Epithelial cell of esophagus (primary cell): ENCODE measurements around the gene FXYD4.
"Not testable (repeated sequence)": the region's sequence is repeated elsewhere in the genome, so short reads cannot be mapped to it uniquely, and the experiment has no call there.

ENCODE experiments used
- DNase-seq: peaks from one replicate; pipeline ENCODE4 v3.0.0; 2010; ENCODE audit warnings: low read depth
- H3K4me3 ChIP-seq: 2 replicates; pipeline ENCODE4 v1.5.1; 2011; ENCODE audit warnings: mild to moderate bottlenecking, low read length, control low read depth
- CTCF ChIP-seq: IDR thresholded peaks from 2 replicates; pipeline ENCODE4 v1.5.1; 2011; ENCODE audit warnings: low read depth, mild to moderate bottlenecking, low read length, control low read depth, inconsistent platforms; ENCODE audit not compliant: insufficient read depth; ENCODE audit errors: missing control alignments

FXYD4 gene

GRCh38 chr10:43420369-43421200, 49.1 kb downstream of the FXYD4 start:
- DNase-seq: peak; percentile 66
- no peak for TF ChIP-seq CTCF
- H3K4me3 ChIP-seq: peak overlapping the region; percentile 48

- peak overlapping the region; percentile 48 for H3K4me3 ChIP-seq
- TF ChIP-seq CTCF: no peak
- DNase-seq: no peak
These were observed 49.7 kb downstream of the FXYD4 start for GRCh38 chr10:43421201-43421507.

- DNase-seq: no peak
- TF ChIP-seq CTCF: no peak
- no peak overlapping the region for H3K4me3 ChIP-seq
These were observed 50.1 kb downstream of the FXYD4 start for GRCh38 chr10:43421519-43421918.

- H3K4me3 ChIP-seq, DNase-seq: not testable (repeated sequence)
These were observed 50.5 kb downstream of the FXYD4 start for GRCh38 chr10:43421944-43422343.

GRCh38 chr10:43424416-43424815, 53.0 kb downstream of the FXYD4 start:
- TF ChIP-seq CTCF: no peak
- DNase-seq: no peak
- H3K4me3 ChIP-seq: no peak overlapping the region
